ENCODE measurements around the gene INCENP. TPM values are rescaled to one million over a fixed set of nuclear protein-coding genes. Genes with fewer than 3 reads are reported as not detected.

The INCENP gene
- polyA plus RNA-seq, 1 experiment = 14.2 TPM

DNA sequence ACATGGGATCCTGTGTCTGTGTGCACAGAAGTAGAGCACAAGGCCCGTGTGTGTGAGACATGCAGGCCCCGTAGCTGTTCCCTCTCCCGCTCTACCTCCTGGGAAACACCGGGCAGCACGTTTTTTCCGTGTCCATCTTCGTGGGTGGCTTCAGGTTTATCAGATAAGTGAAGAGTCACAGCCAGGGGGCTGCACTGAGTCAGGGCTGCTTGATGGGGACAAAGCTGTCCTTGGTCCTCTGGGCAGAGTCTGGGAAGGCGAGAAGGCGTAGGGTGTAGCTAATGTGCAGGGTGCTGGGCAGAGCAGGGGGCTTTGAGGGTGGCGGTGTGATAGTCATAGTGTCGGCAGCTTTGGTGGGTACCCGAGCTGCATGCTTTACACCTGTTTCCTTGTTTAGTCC lies 23.7 kb downstream of the INCENP start:
- Histone ChIP-seq H3K36me3 (ENCODE audit: control insufficient read depth, insufficient read depth, low read length) (peaks cover 36% of the 10 kb centered on the region), H3K27me3 (ENCODE audit: control insufficient read depth, insufficient read depth, low read length) (no peaks in the 10 kb centered on the region), H3K4me3 (ENCODE audit: low read depth, low read length) (no peak overlapping the region)
- ChIA-PET POLR2A (no interaction called here), CTCF (no interaction called here)
- DNase-seq (ENCODE audit: low read depth) = no peak
- TF ChIP-seq, protein P1, sequence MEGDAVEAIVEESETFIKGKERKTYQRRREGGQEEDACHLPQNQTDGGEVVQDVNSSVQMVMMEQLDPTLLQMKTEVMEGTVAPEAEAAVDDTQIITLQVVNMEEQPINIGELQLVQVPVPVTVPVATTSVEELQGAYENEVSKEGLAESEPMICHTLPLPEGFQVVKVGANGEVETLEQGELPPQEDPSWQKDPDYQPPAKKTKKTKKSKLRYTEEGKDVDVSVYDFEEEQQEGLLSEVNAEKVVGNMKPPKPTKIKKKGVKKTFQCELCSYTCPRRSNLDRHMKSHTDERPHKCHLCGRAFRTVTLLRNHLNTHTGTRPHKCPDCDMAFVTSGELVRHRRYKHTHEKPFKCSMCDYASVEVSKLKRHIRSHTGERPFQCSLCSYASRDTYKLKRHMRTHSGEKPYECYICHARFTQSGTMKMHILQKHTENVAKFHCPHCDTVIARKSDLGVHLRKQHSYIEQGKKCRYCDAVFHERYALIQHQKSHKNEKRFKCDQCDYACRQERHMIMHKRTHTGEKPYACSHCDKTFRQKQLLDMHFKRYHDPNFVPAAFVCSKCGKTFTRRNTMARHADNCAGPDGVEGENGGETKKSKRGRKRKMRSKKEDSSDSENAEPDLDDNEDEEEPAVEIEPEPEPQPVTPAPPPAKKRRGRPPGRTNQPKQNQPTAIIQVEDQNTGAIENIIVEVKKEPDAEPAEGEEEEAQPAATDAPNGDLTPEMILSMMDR (IDR thresholded peaks at IDR 0.05; ENCODE audit: insufficient read depth, low read depth, low read length) = no peak

DNA sequence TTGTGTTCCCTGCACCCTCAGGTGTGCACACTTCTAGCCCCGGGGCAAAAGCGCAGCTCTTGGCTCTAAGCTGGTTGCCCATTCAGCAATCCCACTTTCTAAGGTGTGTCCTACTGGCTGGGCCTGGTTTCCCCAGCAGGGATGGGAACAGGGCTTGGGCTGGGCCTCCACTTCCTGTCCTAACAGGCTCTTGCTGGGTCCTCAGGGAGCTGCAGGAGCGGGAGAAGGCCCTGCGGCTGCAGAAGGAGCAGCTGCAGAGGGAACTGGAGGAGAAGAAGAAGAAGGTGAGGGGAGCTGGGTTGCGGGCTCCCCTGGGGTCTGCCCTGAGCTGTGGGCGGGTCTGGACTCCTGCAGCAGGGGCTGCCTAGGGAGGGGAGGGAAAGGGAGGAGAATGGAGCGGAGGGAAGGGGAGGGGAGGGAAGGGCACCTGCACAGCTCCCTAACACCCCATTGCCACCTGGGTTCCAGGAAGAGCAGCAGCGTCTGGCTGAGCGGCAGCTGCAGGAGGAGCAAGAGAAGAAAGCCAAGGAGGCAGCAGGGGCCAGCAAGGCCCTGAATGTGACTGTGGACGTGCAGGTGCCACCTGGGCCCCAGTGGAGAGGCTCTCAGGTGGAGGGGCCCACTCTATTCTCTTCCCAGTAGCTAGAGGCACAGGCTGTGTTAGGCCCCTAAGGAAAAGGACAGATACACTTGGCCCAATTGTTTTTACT lies 24.6 kb downstream of the INCENP start:
- peaks cover 36% of the 10 kb centered on the region for H3K36me3 ChIP-seq (ENCODE audit: control insufficient read depth, insufficient read depth, low read length)
- TF ChIP-seq, protein P1 (IDR thresholded peaks at IDR 0.05; ENCODE audit: insufficient read depth, low read depth, low read length) = no peak
- POLR2A ChIA-PET = no interaction called here
- CTCF ChIA-PET = interaction anchor here (0.5 kb wide), 1 partner anchor 24 kb away, joined by 3 read pairs; no protein-coding TSS in a partner anchor
- no peaks in the 10 kb centered on the region for H3K27me3 ChIP-seq (ENCODE audit: control insufficient read depth, insufficient read depth, low read length)
- no peak for DNase-seq (ENCODE audit: low read depth)
- H3K4me3 ChIP-seq (ENCODE audit: low read depth, low read length) = no peak overlapping the region

DNA sequence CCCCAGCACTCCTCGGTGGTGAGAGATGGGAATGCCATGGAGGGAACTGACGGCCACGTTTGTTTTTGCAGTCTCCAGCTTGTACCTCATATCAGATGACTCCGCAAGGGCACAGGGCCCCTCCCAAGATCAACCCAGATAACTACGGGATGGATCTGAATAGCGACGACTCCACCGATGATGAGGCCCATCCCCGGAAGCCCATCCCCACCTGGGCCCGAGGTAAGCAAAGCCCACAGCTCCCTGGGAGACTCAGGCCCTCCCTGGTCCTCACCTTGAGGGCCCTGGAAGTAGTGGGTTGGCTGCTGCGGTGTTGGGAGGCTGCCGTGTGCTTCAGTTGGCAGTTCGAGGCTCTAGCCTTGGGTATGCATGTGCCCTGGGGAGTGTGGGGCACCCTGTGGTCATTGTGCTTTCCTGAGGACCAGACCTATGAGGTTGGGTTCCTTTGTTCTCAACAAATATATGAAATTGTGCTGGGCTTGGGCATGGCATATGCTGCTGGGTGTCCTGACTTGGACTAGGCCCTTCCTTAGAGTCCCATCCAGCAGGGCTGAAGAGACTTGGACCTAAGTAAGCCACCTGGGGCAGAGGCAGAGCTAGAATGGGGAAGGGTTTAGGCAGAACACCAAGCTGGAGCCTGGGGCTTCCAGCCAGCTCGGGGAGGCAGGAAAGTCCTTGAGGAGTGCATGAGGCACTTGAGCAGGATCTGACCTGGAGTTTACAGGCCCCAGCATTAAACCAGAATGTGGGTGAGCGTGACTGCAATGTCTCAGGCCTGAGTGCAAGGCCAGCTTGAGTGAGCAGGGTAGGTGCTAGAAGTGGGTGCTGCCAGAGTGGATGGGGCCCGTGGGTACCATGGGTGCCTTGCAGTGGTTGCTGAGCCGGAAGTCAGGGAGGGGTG lies 26.4 kb downstream of the INCENP start:
- no peak overlapping the region for H3K4me3 ChIP-seq (ENCODE audit: low read depth, low read length)
- TF ChIP-seq, protein P1 (IDR thresholded peaks at IDR 0.05; ENCODE audit: insufficient read depth, low read depth, low read length) = no peak
- CTCF ChIA-PET = no interaction called here
- POLR2A ChIA-PET = no interaction called here
- peaks cover 29% of the 10 kb centered on the region for H3K36me3 ChIP-seq (ENCODE audit: control insufficient read depth, insufficient read depth, low read length)
- DNase-seq (ENCODE audit: low read depth) = no peak
- no peaks in the 10 kb centered on the region for H3K27me3 ChIP-seq (ENCODE audit: control insufficient read depth, insufficient read depth, low read length)

DNA sequence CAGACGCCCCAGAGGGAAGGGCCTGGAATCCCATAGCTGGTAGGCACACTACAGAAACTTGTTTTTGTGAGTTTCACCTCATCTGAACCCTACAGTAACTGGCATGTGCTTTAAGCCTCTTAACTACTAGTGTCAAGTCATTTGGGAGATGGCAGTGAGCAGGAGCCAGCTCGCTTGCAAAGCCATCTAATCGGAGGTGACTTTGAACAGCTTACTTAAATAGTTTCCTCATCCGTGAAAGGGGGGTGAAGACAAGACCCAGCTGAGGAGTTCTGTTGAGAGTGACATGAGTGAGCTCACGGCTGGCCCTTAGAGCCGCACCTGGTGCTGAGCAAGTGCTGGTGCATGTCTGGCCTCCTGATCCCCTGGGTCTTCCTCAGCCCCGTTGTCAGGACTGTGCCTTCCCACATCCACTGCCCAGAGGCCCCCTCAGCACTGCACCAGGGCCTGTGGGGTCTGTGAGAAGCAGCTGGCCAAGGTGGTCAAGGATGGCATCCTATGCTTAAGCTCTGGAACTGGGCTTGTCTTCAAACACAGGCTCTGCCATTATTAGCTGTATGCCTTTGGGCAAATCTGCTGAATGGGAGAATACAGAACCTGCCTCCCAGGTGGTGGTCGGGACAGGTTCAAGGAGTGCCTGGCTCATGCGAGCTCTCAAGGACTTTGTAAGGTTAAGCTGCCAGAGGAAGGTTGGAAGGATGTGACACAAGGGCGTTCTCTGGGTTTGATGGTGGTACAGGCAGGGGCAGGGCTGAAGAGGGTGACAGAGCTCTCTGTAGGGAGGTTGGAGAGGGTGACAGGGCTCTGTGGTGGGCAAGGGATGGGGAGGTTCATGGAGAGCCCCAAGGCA lies 27.3 kb downstream of the INCENP start:
- ChIA-PET POLR2A (no interaction called here), CTCF (no interaction called here)
- peaks cover 23% of the 10 kb centered on the region for H3K36me3 ChIP-seq (ENCODE audit: control insufficient read depth, insufficient read depth, low read length)
- TF ChIP-seq, protein P1 (IDR thresholded peaks at IDR 0.05; ENCODE audit: insufficient read depth, low read depth, low read length) = no peak
- no peak for DNase-seq (ENCODE audit: low read depth)
- H3K4me3 ChIP-seq (ENCODE audit: low read depth, low read length) = no peak overlapping the region
- no peaks in the 10 kb centered on the region for H3K27me3 ChIP-seq (ENCODE audit: control insufficient read depth, insufficient read depth, low read length)

DNA sequence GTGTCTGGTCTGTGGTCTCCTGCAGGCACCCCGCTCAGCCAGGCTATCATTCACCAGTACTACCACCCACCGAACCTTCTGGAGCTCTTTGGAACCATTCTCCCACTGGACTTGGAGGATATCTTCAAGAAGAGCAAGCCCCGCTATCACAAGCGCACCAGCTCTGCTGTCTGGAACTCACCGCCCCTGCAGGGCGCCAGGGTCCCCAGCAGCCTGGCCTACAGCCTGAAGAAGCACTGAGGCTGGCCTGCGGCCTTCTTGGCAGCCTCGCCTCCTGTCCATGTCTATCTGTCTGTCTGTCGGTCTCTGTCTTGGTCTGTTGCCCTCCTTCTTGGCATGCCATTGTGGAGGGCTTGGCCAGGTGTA lies 27.9 kb downstream of the INCENP start:
- TF ChIP-seq, protein P1 (IDR thresholded peaks at IDR 0.05; ENCODE audit: insufficient read depth, low read depth, low read length) = no peak
- H3K27me3 ChIP-seq (ENCODE audit: control insufficient read depth, insufficient read depth, low read length) = no peaks in the 10 kb centered on the region
- peaks cover 23% of the 10 kb centered on the region for H3K36me3 ChIP-seq (ENCODE audit: control insufficient read depth, insufficient read depth, low read length)
- ChIA-PET POLR2A (no interaction called here), CTCF (no interaction called here)
- H3K4me3 ChIP-seq (ENCODE audit: low read depth, low read length) = no peak overlapping the region
- no peak for DNase-seq (ENCODE audit: low read depth)

All from BJ (cell line).